Lower lobe of right lung (tissue), 2 donors: ENCODE data around the gene PIGC. TPM values are rescaled to one million over a fixed set of nuclear protein-coding genes. Genes with fewer than 3 reads are reported as not detected.

Experiments used
- ATAC-seq, 2 donors: fragments of 200-7000 bp; cut with Tn5 transposase; one replicate each; pipeline ENCODE4 v1.9.1; 2020 to 2022; ENCODE audit warnings: mild to moderate bottlenecking in 2 of 2, moderate library complexity in 2 of 2
- DNase-seq: peaks from one replicate; pipeline ENCODE4 v3.0.0-alpha.2; 2020
- H3K27ac ChIP-seq: fragments of 200-600 bp; one replicate; pipeline ENCODE4 v1.8.0; 2022
- H3K27me3 ChIP-seq: fragments of 200-600 bp; one replicate; pipeline ENCODE4 v1.8.0; 2022; ENCODE audit warnings: low read depth
- H3K36me3 ChIP-seq: fragments of 200-600 bp; one replicate; pipeline ENCODE4 v1.8.0; 2022; ENCODE audit warnings: mild to moderate bottlenecking
- H3K4me1 ChIP-seq: fragments of 200-600 bp; one replicate; pipeline ENCODE4 v1.8.0; 2022
- H3K4me3 ChIP-seq: fragments of 200-600 bp; one replicate; pipeline ENCODE4 v1.8.0; 2022; ENCODE audit warnings: mild to moderate bottlenecking
- H3K9me3 ChIP-seq: fragments of 200-600 bp; one replicate; pipeline ENCODE4 v1.8.0; 2022
- intact Hi-C: fragments of 100-400 bp; cut with DNase I; formaldehyde crosslinking; loops from one replicate; pipeline ENCODE4 v1.11.0; 2022
- total RNA-seq: library from RNA; stranded (reverse); fragmentation: NEBNext Ultra II Directional; extraction: Animal tissue kit (Norgen Biotek cat#: 25700); gene quantifications from one replicate; pipeline ENCODE4 v1.2.1, GENCODE V29; 2021
- TF ChIP-seq, protein P1 (sequence below): fragments of 200-600 bp; IDR thresholded peaks from one replicate; pipeline ENCODE4 v1.8.0; 2022; ENCODE audit warnings: antibody characterized with exemption, mild to moderate bottlenecking
- donor health status: DM: no; HTN: yes; CAD: no; lungs with severe emphysema.

Gene PIGC
- total RNA-seq, 1 donor from 2014 or later: 22.8 TPM

DNA sequence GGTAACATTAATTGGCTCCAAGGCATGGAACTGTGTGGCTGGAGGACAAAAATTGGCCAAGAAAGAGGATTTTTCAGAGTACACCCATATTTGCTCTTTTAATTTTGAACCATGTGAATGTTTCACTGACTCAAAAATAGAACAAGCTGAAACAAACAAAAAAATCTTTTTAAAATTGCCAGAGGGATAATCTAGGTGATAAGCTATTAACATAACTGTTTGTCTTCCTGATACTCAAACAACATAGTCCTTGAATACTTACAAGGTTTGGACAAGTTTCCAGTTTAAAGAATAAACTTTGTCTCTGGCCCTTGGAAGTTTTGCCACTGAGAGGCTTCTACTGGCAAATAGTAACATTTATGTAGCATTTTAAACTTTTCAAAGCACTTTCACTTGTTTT, 30.0 kb upstream of the PIGC start:
- no peak overlapping the region for H3K4me3 ChIP-seq
- TF ChIP-seq, protein P1, sequence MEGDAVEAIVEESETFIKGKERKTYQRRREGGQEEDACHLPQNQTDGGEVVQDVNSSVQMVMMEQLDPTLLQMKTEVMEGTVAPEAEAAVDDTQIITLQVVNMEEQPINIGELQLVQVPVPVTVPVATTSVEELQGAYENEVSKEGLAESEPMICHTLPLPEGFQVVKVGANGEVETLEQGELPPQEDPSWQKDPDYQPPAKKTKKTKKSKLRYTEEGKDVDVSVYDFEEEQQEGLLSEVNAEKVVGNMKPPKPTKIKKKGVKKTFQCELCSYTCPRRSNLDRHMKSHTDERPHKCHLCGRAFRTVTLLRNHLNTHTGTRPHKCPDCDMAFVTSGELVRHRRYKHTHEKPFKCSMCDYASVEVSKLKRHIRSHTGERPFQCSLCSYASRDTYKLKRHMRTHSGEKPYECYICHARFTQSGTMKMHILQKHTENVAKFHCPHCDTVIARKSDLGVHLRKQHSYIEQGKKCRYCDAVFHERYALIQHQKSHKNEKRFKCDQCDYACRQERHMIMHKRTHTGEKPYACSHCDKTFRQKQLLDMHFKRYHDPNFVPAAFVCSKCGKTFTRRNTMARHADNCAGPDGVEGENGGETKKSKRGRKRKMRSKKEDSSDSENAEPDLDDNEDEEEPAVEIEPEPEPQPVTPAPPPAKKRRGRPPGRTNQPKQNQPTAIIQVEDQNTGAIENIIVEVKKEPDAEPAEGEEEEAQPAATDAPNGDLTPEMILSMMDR: no peak
- no peak for DNase-seq
- no peaks in the 10 kb centered on the region for H3K27me3 ChIP-seq
- H3K36me3 ChIP-seq: no peaks in the 10 kb centered on the region
- peaks cover 7% of the 10 kb centered on the region for H3K4me1 ChIP-seq
- no peaks in the 10 kb centered on the region for H3K9me3 ChIP-seq
- intact Hi-C loops: no loop called here
- no peak overlapping the region for H3K27ac ChIP-seq
- no peak for ATAC-seq

DNA sequence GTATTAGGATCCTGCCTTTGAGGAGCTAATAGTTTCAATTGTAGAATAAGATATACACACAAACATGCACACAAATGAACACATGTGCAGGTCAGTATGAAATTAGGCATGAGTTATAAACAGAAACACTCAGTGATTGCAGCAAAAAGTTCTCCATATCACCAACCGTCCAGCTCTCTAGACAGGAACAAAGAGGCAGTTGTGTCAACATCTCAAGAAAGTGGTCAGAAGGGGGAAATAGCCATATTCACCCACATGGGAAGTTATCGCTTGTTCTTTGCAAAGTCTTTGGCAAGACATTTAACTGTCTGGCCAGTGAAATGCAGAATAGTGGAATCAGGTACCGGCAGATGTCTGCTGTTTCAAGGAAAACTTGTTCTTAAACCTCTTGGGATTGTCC, 29.4 kb upstream of the PIGC start:
- H3K4me3 ChIP-seq: no peak overlapping the region
- no peaks in the 10 kb centered on the region for H3K36me3 ChIP-seq
- H3K9me3 ChIP-seq: no peaks in the 10 kb centered on the region
- no peak overlapping the region for H3K27ac ChIP-seq
- intact Hi-C loops: no loop called here
- peak; percentile 73 to 87 for ATAC-seq
- H3K4me1 ChIP-seq: peaks cover 7% of the 10 kb centered on the region
- no peak for DNase-seq
- TF ChIP-seq, protein P1: no peak
- no peaks in the 10 kb centered on the region for H3K27me3 ChIP-seq

DNA sequence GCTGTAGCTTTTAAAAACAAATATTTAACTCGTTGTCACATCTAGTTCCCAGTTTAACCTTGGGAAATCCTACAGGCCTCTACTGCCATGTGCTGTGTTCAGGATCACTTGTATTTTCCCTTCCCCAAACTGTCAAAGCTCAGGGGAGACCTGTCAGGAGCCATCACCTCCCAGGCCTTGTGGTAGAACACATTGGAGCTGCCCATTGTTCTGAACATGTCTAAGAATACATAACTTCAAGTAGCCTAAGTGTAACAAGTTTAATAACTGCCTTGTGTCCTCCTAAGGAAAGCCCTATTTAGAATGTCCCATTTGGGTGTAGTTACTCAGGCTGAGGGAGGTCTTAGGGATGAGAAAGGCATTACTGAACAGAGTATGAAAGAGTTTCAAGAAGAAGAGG, 28.6 kb upstream of the PIGC start:
- H3K27ac ChIP-seq: no peak overlapping the region
- TF ChIP-seq, protein P1: no peak
- H3K9me3 ChIP-seq: no peaks in the 10 kb centered on the region
- DNase-seq (no peak), ATAC-seq (no peak)
- intact Hi-C loops: no loop called here
- no peak overlapping the region for H3K4me3 ChIP-seq
- H3K27me3 ChIP-seq: no peaks in the 10 kb centered on the region
- H3K36me3 ChIP-seq: no peaks in the 10 kb centered on the region
- peaks cover 7% of the 10 kb centered on the region for H3K4me1 ChIP-seq

DNA sequence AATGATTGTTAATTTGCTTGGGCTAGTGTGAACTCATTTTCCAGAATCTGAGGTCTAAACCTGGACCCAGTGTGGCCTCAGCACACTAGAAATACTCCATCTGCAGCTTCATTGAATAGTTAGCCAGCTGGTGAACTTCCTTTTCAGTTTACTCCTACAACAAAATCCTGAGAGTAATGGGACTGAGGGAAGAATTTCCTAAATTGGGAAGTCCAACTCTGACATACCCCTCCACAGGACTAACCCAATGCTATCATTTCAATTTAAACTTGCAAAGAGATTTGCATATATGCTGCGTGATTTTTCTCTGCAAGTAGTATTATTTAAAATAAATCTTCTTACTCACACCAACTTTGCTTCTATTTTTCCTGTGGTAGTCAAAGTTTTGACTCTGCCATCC, 27.8 kb upstream of the PIGC start:
- no peak for ATAC-seq

DNA sequence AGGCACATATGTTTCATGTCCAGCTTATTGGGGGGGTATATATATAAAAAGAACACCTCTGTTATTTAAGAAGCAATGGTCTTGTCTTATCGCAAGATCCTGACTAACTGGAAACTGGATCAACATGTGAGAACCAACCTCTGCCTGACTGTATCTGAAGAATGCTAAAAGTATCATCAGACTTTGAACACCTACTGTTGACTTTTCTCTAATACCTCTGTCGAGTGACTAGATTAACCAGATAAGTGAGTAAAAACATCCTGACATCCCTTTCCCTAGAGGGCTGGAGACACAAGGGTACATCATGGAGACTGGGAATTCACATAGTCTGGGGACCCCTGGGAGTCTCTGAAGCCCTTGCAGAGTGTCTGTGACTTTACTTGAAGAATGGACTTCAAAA, 26.3 kb upstream of the PIGC start:
- intact Hi-C loops: no loop called here
- ATAC-seq (no peak), DNase-seq (no peak)
- no peaks in the 10 kb centered on the region for H3K27me3 ChIP-seq
- no peak overlapping the region for H3K27ac ChIP-seq
- no peaks in the 10 kb centered on the region for H3K36me3 ChIP-seq
- no peaks in the 10 kb centered on the region for H3K9me3 ChIP-seq
- no peak overlapping the region for H3K4me3 ChIP-seq
- H3K4me1 ChIP-seq: peaks cover 7% of the 10 kb centered on the region
- TF ChIP-seq, protein P1: no peak

More for the DNA sequence above, 27.8 kb upstream of the PIGC start:
- H3K36me3 ChIP-seq: no peaks in the 10 kb centered on the region
- TF ChIP-seq, protein P1: no peak
- intact Hi-C loops: no loop called here
- H3K4me3 ChIP-seq: no peak overlapping the region
- H3K27me3 ChIP-seq: no peaks in the 10 kb centered on the region
- no peak overlapping the region for H3K27ac ChIP-seq
- no peaks in the 10 kb centered on the region for H3K9me3 ChIP-seq
- DNase-seq: no peak
- H3K4me1 ChIP-seq: peaks cover 7% of the 10 kb centered on the region

DNA sequence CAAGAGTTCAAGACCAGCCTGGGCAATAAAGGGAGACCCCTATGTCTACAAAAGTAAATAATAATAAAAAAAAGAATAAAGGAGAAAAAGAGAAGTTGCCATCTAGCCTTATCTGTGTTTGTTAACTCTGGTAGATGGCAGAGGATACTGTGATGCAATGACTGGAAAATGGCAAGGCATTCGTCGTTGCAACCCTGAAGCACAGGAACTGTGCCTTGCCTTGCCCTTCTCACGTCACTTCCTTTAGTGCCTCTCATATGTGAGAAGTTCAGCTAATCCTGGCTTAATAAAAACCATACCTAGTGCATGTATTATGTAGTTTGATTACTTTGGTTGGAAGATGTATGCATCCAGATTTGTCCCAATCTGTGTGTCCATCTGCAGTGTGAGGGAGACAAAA, 25.8 kb upstream of the PIGC start:
- TF ChIP-seq, protein P1: no peak
- H3K9me3 ChIP-seq: no peaks in the 10 kb centered on the region
- ATAC-seq (no peak), DNase-seq (no peak)
- no peaks in the 10 kb centered on the region for H3K36me3 ChIP-seq
- H3K27ac ChIP-seq: no peak overlapping the region
- intact Hi-C loops: no loop called here
- no peak overlapping the region for H3K4me3 ChIP-seq
- H3K4me1 ChIP-seq: peaks cover 7% of the 10 kb centered on the region
- H3K27me3 ChIP-seq: no peaks in the 10 kb centered on the region
